Measurements from ENCODE around the gene NOP9.

NOP9 gene

DNA sequence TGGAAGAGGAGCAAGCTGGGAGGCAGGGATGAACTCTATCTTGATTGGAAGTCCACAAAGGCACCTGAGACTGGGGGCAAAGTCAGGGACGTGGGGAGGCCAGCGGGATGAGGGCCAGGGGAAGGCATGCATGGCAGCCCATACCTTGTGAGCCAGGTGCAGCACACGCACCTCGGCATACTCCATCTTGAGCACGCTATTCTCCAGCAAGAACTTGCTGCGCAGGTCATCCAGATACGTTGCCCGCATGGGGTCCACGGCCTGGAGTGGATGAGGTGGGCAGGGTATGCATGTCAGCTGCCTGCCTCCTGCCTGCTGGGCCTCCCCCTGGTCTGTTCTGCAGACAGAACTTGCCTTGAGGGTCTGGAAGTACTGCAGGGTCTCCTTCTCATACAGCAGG, 32.1 kb upstream of the NOP9 start (continued):
- TF ChIP-seq ZFP3 (CRISPR knock-in tag; IDR thresholded peaks at IDR 0.05) = no peak
- no peak for TF ChIP-seq TCF4 (CRISPR knock-in tag; IDR thresholded peaks at IDR 0.05; ENCODE audit: borderline replicate concordance)
- no peak for TF ChIP-seq ZNF565 (CRISPR knock-in tag; conservative IDR thresholded peaks at IDR 0.05; ENCODE audit: low read depth)
- TF ChIP-seq ARNTL (CRISPR knock-in tag; IDR thresholded peaks at IDR 0.05; ENCODE audit: borderline replicate concordance, low read depth) = no peak
- TF ChIP-seq OSR1 (CRISPR knock-in tag; IDR thresholded peaks at IDR 0.05) = no peak

- TF ChIP-seq PATZ1 (CRISPR knock-in tag; IDR thresholded peaks at IDR 0.05; ENCODE audit: borderline replicate concordance) (no peak), TSHZ2 (CRISPR knock-in tag; IDR thresholded peaks at IDR 0.05) (no peak), ZFP3 (CRISPR knock-in tag; IDR thresholded peaks at IDR 0.05) (no peak), ZC3H10 (CRISPR knock-in tag; IDR thresholded peaks at IDR 0.05) (no peak), OSR1 (CRISPR knock-in tag; IDR thresholded peaks at IDR 0.05) (no peak), RARB (CRISPR knock-in tag; IDR thresholded peaks at IDR 0.05) (no peak), PPARA (CRISPR knock-in tag; IDR thresholded peaks at IDR 0.05; ENCODE audit: borderline replicate concordance) (no peak), ZFP30 (CRISPR knock-in tag; IDR thresholded peaks at IDR 0.05) (no peak), POU6F1 (CRISPR knock-in tag; IDR thresholded peaks at IDR 0.05; ENCODE audit: borderline replicate concordance, low read depth) (no peak), TOX (CRISPR knock-in tag; IDR thresholded peaks at IDR 0.05; ENCODE audit: borderline replicate concordance) (no peak), CSDC2 (CRISPR knock-in tag; IDR thresholded peaks at IDR 0.05) (no peak), TCF4 (CRISPR knock-in tag; IDR thresholded peaks at IDR 0.05; ENCODE audit: borderline replicate concordance) (no peak), CREB5 (CRISPR knock-in tag; IDR thresholded peaks at IDR 0.05; ENCODE audit: low read depth) (no peak), GLIS3 (CRISPR knock-in tag; IDR thresholded peaks at IDR 0.05) (no peak)
- ATAC-seq = no peak
These were observed 31.4 kb upstream of the NOP9 start for GRCh38 chr14:24268225-24268624.

DNA sequence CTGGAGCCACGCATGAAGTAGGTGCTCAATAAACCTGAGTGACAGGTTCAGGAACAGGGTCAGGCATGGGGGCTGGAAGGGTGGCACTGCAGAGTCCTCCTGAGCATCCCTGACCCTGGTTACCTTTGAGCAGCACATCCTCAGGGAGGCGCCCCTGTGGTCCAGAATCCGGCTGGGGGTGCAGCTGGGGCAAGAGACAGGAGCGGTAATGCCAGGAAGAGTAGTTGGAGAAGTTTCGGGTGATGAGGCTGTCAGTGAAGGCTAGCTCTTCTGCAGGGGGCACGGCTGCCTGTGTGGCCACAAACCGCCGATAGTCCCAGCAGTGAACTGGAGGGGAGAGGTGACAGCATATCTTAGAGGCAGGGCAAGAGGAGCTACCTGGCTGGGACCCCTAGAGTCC, 30.3 kb upstream of the NOP9 start:
- ATAC-seq = no peak

More for the DNA sequence above, 30.3 kb upstream of the NOP9 start:
- TF ChIP-seq CSDC2 (CRISPR knock-in tag; IDR thresholded peaks at IDR 0.05) (no peak), ZFP3 (CRISPR knock-in tag; IDR thresholded peaks at IDR 0.05) (no peak), PATZ1 (CRISPR knock-in tag; IDR thresholded peaks at IDR 0.05; ENCODE audit: borderline replicate concordance) (no peak), ZNF70 (CRISPR knock-in tag; IDR thresholded peaks at IDR 0.05) (no peak), TOX (CRISPR knock-in tag; IDR thresholded peaks at IDR 0.05; ENCODE audit: borderline replicate concordance) (no peak), ZC3H10 (CRISPR knock-in tag; IDR thresholded peaks at IDR 0.05) (no peak), TCF4 (CRISPR knock-in tag; IDR thresholded peaks at IDR 0.05; ENCODE audit: borderline replicate concordance) (no peak), ZNF565 (CRISPR knock-in tag; conservative IDR thresholded peaks at IDR 0.05; ENCODE audit: low read depth) (no peak), ZFP30 (CRISPR knock-in tag; IDR thresholded peaks at IDR 0.05) (no peak), TSHZ2 (CRISPR knock-in tag; IDR thresholded peaks at IDR 0.05) (no peak), PPARA (CRISPR knock-in tag; IDR thresholded peaks at IDR 0.05; ENCODE audit: borderline replicate concordance) (no peak), ISL1 (CRISPR knock-in tag; IDR thresholded peaks at IDR 0.05) (no peak)

Measured in SK-N-SH treated with all-trans-retinoic acid at 6 μM for 48 hours (cell line).